HCT116 (cell line): ENCODE data around the gene C1orf21.

Experiments used
- CEBPB ChIP-seq: IDR thresholded peaks from 2 replicates; pipeline ENCODE4 v1.6.1; 2012; ENCODE audit warnings: low read depth
- EGR1 ChIP-seq: IDR thresholded peaks from 2 replicates; pipeline ENCODE4 v1.6.1; 2012; ENCODE audit warnings: low read depth
- EZH2 ChIP-seq: fragments of 200-600 bp; sonication (generic); IDR thresholded peaks from 2 replicates; pipeline ENCODE4 v1.6.1; 2017; ENCODE audit warnings: antibody characterized with exemption, mixed run types
- EZH2phosphoT487 ChIP-seq: fragments of 200-600 bp; IDR thresholded peaks from 2 replicates; pipeline ENCODE4 v1.6.1; 2018; ENCODE audit warnings: antibody characterized with exemption, borderline replicate concordance
- FOSL1 ChIP-seq: IDR thresholded peaks from 2 replicates; pipeline ENCODE4 v1.6.1; 2012; ENCODE audit warnings: low read depth
- JUND ChIP-seq: IDR thresholded peaks from 2 replicates; pipeline ENCODE4 v1.6.1; 2012
- POLR2A ChIP-seq: IDR thresholded peaks from 2 replicates; pipeline ENCODE4 v1.7.0; 2011; ENCODE audit warnings: borderline replicate concordance; ENCODE audit not compliant: insufficient read depth, insufficient read length; ENCODE audit errors: extremely low read depth
- POLR2AphosphoS5 ChIP-seq: IDR thresholded peaks from 2 replicates; pipeline ENCODE4 v1.6.1; 2011; ENCODE audit warnings: mild to moderate bottlenecking, low read depth, low read length, moderate library complexity
- SIN3A ChIP-seq: IDR thresholded peaks from 2 replicates; pipeline ENCODE4 v1.6.1; 2012; ENCODE audit warnings: low read depth
- SP1 ChIP-seq: IDR thresholded peaks from 2 replicates; pipeline ENCODE4 v1.6.1; 2012; ENCODE audit warnings: low read depth
- YY1 ChIP-seq: IDR thresholded peaks from 2 replicates; pipeline ENCODE4 v1.6.1; 2011; ENCODE audit warnings: low read length, low read depth, moderate library complexity, mild to moderate bottlenecking; ENCODE audit not compliant: insufficient replicate concordance; ENCODE audit errors: extremely low read depth
- ZNF274 ChIP-seq: fragments of 200-500 bp; sonication (Bioruptor generic); IDR thresholded peaks from 2 replicates; pipeline ENCODE4 v1.6.1; 2014; ENCODE audit warnings: mild to moderate bottlenecking, low read depth, low read length, inconsistent platforms
- TF ChIP-seq, protein P1 (sequence below), 3 experiments: fragments of 200-600 bp in 1 of 3; sonication (generic) in 1 of 3; IDR thresholded peaks in 2 of 3; conservative IDR thresholded peaks in 1 of 3; 2 replicates each; pipeline ENCODE4 v1.5.1; 2012 to 2017; ENCODE audit warnings: low read depth in 2 of 3, low read length in 2 of 3, antibody characterized with exemption in 1 of 3, borderline replicate concordance in 1 of 3, control low read depth in 1 of 3, mild to moderate bottlenecking in 1 of 3, mixed read lengths in 1 of 3, mixed run types in 1 of 3, moderate library complexity in 1 of 3; ENCODE audit not compliant: insufficient read depth in 1 of 3
- TF ChIP-seq, protein P2 (sequence below): IDR thresholded peaks from 2 replicates; pipeline ENCODE4 v1.6.1; 2012; ENCODE audit warnings: low read depth

DNA sequence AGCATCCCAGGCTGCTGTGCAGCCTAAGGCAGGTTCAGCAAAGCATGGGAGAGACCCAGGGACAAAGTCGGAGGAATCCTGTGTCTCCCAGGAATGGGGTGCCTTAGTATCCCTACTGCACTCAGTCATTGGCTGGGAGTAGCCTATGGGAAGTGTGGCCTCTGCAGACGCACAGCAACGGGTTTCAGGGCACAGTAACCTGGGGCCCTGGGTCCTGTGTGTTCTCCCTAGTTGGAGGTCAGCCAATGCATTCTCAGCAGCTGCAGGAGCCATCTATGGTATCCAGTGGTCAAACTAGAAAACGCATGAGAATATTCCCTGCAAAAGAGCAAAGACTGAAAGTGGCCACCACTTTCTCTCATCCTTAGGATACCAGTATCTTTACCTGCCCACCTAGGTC lies 13.7 kb upstream of the C1orf21 start:
- TF ChIP-seq, protein P1, sequence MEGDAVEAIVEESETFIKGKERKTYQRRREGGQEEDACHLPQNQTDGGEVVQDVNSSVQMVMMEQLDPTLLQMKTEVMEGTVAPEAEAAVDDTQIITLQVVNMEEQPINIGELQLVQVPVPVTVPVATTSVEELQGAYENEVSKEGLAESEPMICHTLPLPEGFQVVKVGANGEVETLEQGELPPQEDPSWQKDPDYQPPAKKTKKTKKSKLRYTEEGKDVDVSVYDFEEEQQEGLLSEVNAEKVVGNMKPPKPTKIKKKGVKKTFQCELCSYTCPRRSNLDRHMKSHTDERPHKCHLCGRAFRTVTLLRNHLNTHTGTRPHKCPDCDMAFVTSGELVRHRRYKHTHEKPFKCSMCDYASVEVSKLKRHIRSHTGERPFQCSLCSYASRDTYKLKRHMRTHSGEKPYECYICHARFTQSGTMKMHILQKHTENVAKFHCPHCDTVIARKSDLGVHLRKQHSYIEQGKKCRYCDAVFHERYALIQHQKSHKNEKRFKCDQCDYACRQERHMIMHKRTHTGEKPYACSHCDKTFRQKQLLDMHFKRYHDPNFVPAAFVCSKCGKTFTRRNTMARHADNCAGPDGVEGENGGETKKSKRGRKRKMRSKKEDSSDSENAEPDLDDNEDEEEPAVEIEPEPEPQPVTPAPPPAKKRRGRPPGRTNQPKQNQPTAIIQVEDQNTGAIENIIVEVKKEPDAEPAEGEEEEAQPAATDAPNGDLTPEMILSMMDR (IDR thresholded peaks at IDR 0.05 in 2 of 3, conservative IDR thresholded peaks at IDR 0.05 in 1 of 3; ENCODE audit: borderline replicate concordance in 1 of 3, insufficient read depth in 1 of 3, low read depth in 2 of 3, low read length in 2 of 3) = no peak
- TF ChIP-seq CEBPB (no peak), EZH2 (no peak), POLR2A (no peak), EZH2phosphoT487 (no peak), SP1 (no peak), POLR2AphosphoS5 (no peak), EGR1 (no peak), ZNF274 (no peak), JUND (no peak), FOSL1 (no peak), SIN3A (no peak), YY1 (no peak)
- TF ChIP-seq, protein P2, sequence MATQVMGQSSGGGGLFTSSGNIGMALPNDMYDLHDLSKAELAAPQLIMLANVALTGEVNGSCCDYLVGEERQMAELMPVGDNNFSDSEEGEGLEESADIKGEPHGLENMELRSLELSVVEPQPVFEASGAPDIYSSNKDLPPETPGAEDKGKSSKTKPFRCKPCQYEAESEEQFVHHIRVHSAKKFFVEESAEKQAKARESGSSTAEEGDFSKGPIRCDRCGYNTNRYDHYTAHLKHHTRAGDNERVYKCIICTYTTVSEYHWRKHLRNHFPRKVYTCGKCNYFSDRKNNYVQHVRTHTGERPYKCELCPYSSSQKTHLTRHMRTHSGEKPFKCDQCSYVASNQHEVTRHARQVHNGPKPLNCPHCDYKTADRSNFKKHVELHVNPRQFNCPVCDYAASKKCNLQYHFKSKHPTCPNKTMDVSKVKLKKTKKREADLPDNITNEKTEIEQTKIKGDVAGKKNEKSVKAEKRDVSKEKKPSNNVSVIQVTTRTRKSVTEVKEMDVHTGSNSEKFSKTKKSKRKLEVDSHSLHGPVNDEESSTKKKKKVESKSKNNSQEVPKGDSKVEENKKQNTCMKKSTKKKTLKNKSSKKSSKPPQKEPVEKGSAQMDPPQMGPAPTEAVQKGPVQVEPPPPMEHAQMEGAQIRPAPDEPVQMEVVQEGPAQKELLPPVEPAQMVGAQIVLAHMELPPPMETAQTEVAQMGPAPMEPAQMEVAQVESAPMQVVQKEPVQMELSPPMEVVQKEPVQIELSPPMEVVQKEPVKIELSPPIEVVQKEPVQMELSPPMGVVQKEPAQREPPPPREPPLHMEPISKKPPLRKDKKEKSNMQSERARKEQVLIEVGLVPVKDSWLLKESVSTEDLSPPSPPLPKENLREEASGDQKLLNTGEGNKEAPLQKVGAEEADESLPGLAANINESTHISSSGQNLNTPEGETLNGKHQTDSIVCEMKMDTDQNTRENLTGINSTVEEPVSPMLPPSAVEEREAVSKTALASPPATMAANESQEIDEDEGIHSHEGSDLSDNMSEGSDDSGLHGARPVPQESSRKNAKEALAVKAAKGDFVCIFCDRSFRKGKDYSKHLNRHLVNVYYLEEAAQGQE = no peak
